GM12801 (cell line): ENCODE data around the gene CIB4.

Source experiments
- TF ChIP-seq, protein P1 (sequence below): IDR thresholded peaks from one replicate; pipeline ENCODE4 v1.5.1; 2011; ENCODE audit warnings: control low read depth; ENCODE audit not compliant: insufficient read length; ENCODE audit errors: extremely low read depth

The CIB4 gene

GRCh38 chr2:26616706-26617587 is 24.2 kb downstream of the CIB4 start:
- TF ChIP-seq, protein P1, sequence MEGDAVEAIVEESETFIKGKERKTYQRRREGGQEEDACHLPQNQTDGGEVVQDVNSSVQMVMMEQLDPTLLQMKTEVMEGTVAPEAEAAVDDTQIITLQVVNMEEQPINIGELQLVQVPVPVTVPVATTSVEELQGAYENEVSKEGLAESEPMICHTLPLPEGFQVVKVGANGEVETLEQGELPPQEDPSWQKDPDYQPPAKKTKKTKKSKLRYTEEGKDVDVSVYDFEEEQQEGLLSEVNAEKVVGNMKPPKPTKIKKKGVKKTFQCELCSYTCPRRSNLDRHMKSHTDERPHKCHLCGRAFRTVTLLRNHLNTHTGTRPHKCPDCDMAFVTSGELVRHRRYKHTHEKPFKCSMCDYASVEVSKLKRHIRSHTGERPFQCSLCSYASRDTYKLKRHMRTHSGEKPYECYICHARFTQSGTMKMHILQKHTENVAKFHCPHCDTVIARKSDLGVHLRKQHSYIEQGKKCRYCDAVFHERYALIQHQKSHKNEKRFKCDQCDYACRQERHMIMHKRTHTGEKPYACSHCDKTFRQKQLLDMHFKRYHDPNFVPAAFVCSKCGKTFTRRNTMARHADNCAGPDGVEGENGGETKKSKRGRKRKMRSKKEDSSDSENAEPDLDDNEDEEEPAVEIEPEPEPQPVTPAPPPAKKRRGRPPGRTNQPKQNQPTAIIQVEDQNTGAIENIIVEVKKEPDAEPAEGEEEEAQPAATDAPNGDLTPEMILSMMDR, result no peak

DNA sequence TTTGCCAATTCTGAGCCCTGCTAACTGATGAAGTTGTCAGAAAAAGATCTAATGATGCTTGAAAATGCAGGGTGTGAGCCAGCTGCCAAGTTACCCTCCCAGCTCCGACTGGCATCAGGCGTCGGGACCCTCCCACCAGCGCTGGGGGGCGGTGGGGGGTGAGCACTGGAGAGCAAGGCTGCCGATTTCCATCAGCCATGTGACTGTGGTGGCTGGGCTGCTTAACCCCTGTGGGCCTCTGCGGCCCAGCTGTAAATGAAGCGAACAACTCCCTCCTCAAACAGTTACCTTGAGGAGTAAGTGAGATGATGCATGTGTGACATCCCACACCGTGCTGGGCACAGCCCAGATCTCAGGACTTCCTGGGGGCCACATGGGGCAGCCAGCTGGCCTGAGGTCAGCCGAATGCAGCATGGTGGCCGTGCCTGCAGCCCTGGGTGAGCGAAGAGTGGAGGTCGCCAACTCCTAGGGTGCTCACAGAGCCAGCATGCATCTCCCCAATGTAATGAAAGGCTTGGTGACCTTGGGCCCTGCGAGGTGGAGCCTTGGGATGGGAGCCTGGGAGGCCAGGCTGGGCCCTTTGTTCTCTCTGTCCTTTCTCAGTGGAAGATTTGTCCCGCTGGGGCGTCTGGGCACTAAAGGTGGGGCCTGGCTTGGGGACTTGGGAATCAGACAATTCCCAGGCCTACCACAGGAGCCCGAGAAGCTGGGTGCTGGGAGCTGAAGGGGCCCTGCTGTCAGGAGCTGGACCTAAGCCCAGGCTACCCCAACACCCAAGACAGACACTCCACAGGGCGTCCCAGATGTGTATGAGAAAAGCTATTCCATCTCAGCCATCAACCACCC is 25.1 kb downstream of the CIB4 start:
- TF ChIP-seq, protein P1, result no peak

DNA sequence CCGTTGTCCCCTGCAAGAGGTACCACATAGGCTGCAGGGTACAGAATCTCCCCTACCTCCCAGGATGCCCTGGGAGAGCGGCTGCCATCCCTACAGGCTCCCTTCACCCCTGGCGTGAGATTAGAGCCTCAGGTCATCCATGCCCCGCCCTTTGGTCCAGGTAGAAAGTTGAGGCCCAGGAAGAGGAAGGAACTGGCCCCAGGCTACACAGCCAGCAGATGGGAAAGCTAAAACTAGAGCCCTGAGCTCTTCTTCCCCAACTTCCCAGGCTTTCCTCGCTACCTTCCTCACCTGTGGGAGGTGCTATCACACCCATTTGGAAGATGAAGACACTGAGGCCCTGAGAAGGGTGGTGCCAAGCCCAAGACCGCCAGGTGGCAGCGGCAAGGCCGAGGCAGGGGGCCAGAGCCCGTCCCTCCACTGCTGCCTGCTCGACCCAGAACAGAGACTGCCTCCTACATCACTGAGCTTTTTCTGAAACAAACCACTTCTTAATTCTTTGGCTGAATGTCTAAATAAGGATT is 25.8 kb downstream of the CIB4 start:
- TF ChIP-seq, protein P1, result no peak

DNA sequence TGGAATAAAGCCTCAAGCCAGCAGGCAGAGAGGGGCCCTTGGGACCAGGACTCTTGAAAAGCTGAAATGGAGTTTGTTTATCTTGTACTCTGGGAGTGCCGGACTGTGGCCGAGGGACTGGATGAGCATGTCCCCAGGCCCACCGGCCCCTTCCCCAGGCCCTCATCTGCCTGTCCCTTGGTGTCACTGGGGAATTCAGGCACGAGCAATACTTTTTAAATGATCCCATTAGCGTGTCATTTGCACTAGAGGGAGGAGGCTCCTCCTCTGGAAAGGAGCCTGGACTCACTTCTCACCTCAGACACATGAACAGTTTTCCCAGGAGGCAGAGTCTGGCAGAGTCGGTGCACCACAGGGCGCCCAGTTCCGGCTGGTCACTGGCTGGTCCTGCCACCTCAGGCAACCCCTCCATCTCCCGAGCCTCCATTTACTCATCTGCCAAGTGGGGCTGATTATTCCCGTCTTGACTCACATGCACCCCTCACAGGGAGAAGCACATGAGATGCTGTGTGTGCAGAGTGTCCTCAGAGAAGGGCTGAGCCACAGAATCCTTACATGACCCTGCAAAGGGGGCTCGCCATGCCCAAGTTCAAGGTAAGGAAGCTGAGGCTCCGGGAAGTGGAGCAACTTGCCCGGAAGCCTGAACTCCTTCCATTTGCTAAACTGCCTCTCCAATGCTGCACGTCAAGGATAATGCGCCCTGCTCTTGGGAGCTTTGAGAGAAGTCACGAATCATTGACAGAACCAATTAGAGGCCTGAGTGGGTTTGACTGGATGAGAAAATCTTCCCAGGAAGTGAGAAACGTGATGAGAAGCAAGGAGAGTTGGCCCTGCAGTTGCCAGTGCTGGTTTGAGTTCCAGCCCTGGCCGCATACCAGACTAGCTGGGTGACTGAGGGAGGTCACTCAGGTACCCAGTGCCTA is 26.7 kb downstream of the CIB4 start:
- TF ChIP-seq, protein P1, result no peak

- TF ChIP-seq, protein P1, result no peak
These were observed 27.6 kb downstream of the CIB4 start for GRCh38 chr2:26613241-26614215.

DNA sequence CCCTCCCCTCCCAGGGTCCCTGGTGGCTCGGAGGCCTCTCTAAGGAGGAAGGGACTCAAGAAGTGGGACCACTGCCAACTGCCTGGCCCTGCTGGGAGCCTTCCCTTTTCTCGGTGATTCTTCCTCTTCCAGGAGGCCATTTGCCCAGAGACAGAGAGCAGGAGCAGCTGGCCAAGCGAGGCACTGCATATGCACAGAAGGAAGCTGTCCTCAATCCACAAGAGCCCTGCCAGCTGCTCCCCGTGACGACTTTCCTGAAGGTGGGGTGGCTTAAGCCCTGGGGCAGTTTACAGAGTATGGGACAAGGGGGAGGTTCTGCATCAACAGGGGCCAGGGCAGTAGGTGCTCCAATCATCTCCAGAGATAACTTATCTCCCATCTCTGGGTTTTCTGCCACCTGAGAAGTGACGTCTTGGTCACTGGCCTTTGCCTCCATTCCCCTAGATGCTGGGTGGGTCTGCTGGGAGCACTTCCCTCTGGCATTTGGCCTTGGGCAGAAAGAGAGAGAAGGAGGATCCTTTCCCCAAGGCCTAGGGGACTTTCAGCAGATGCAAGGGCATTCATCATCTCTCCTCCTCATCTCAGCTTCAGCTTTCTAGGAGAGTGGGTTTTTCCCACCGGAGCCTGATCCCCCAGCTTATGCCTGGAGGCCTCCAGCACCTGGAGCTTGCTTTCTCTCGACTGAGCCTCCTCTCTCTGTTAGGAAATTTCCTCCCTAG is 28.5 kb downstream of the CIB4 start:
- TF ChIP-seq, protein P1, result no peak
